ENCODE data around the gene RAET1G.

Gene RAET1G

DNA sequence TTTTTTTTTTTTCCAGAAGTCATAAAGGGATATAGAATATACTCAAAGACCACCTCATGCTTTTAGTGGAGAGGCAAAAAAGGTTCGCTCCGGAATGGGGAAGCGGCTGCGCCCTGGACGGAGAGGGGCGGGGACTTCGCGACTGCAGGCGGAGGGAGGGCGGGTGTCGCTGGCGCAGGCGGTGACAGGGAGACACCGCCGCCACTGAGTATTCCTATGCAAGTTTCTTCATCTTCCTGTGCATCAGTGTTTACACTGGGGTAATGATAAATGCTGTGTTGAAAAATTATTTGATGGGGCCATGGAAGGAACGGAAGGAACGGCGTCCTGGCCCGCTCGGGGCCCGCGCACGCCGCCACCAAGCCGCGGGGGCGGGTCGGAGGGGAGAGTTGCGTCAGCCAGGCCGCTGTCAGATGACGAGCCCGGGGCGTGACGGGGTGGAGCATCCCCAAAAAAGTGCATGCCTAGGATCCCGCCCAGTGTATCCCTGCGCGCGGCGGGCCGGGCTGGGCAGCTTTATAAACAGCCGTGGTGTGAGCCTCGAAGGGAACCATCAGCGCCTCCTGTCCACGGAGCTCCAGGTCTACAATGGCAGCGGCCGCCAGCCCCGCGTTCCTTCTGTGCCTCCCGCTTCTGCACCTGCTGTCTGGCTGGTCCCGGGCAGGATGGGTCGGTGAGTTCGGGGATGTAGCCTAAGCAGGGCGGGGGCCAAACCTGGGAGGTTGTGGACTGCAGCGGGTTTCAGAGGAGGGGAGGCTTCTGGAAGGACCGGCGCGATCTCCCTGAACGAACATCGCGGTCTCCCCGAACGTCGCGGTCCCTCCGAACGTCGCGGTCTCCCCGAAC lies 40.8 kb upstream of the RAET1G start, which contains the start of gene ULBP1:
Gene ULBP1 (plus strand): TSS at position 482 of the 846 bp plus-strand sequence. CDS start 107 bp downstream, at position 589.
- Histone ChIP-seq H3K4me2 (ENCODE audit: low read length) (peak within 1 kb of the TSS; percentile 61), H3K79me2 (ENCODE audit: control insufficient read depth, insufficient read depth, low read length, poor library complexity) (no peaks in the 10 kb centered on the region), H3K27me3 (ENCODE audit: insufficient read depth, low read length) (peaks cover 51% of the 10 kb centered on the region), H3K79me1 (ENCODE audit: low read length) (no peaks in the 10 kb centered on the region), H4K12ac (ENCODE audit: low read depth, low read length) (no peak within 1 kb of the TSS), H3K14ac (ENCODE audit: low read length) (no peak within 1 kb of the TSS), H3K23ac (ENCODE audit: low read length) (no peak within 1 kb of the TSS), H3K36me3 (ENCODE audit: control insufficient read depth in 1 of 2, insufficient read depth in 2 of 2, low read length in 2 of 2) (no peaks in the 10 kb centered on the region), H3K27ac (ENCODE audit: low read depth, low read length) (no peak within 1 kb of the TSS), H3K4ac (ENCODE audit: low read depth, low read length) (no peak within 1 kb of the TSS), H4K91ac (ENCODE audit: low read depth, low read length) (no peak within 1 kb of the TSS), H3K4me1 (ENCODE audit: control insufficient read depth in 1 of 2, insufficient read depth in 2 of 2, low read length in 2 of 2) (peaks cover 9 to 18% of the 10 kb centered on the region in 2 experiments), H2BK120ac (ENCODE audit: insufficient read depth, low read length, poor library complexity) (no peak within 1 kb of the TSS), H2BK12ac (ENCODE audit: low read length) (no peak within 1 kb of the TSS), H2AK5ac (ENCODE audit: low read length) (no peak within 1 kb of the TSS), H3K9me3 (ENCODE audit: insufficient read depth, low read depth, low read length) (peaks cover 9% of the 10 kb centered on the region), H2BK5ac (ENCODE audit: low read depth, low read length, poor library complexity) (no peak within 1 kb of the TSS), H4K8ac (ENCODE audit: low read depth, low read length) (no peak within 1 kb of the TSS), H3K4me3 (ENCODE audit: low read depth, low read length) (peak within 1 kb of the TSS; percentile 38), H3K9ac (ENCODE audit: low read length) (no peak within 1 kb of the TSS), H3K18ac (ENCODE audit: low read length) (no peak within 1 kb of the TSS), H2AFZ (ENCODE audit: insufficient read depth, low read length, poor library complexity) (peak within 1 kb of the TSS; percentile 50)
- WGBS (ENCODE audit: extremely low coverage, insufficient coverage, insufficient read length) = no CpG with 5 or more reads among the region's 69 CpGs
- DNase-seq = peak; percentile 15 to 54

GRCh38 chr6:149963212-149963461 lies 40.2 kb upstream of the RAET1G start:
- WGBS (ENCODE audit: extremely low coverage, insufficient coverage, insufficient read length) = no CpG with 5 or more reads among the region's 8 CpGs
- Histone ChIP-seq H2BK5ac (ENCODE audit: low read depth, low read length, poor library complexity) (no peak overlapping the region), H3K27ac (ENCODE audit: low read depth, low read length) (no peak overlapping the region), H4K12ac (ENCODE audit: low read depth, low read length) (no peak overlapping the region), H3K4me1 (ENCODE audit: control insufficient read depth in 1 of 2, insufficient read depth in 2 of 2, low read length in 2 of 2) (peaks cover 9 to 18% of the 10 kb centered on the region in 2 experiments), H4K8ac (ENCODE audit: low read depth, low read length) (no peak overlapping the region), H2BK120ac (ENCODE audit: insufficient read depth, low read length, poor library complexity) (no peak overlapping the region), H2AK5ac (ENCODE audit: low read length) (no peak overlapping the region), H2BK12ac (ENCODE audit: low read length) (no peak overlapping the region), H3K36me3 (ENCODE audit: control insufficient read depth in 1 of 2, insufficient read depth in 2 of 2, low read length in 2 of 2) (no peaks in the 10 kb centered on the region), H3K27me3 (ENCODE audit: insufficient read depth, low read length) (peaks cover 51% of the 10 kb centered on the region), H2AFZ (ENCODE audit: insufficient read depth, low read length, poor library complexity) (no peak overlapping the region), H3K14ac (ENCODE audit: low read length) (no peak overlapping the region), H3K4me3 (ENCODE audit: low read depth, low read length) (no peak overlapping the region), H3K9me3 (ENCODE audit: insufficient read depth, low read depth, low read length) (peaks cover 9% of the 10 kb centered on the region), H3K79me1 (ENCODE audit: low read length) (no peaks in the 10 kb centered on the region), H3K79me2 (ENCODE audit: control insufficient read depth, insufficient read depth, low read length, poor library complexity) (no peaks in the 10 kb centered on the region), H3K4me2 (ENCODE audit: low read length) (peak overlapping the region; percentile 61), H3K23ac (ENCODE audit: low read length) (no peak overlapping the region), H3K9ac (ENCODE audit: low read length) (no peak overlapping the region), H4K91ac (ENCODE audit: low read depth, low read length) (no peak overlapping the region), H3K18ac (ENCODE audit: low read length) (no peak overlapping the region), H3K4ac (ENCODE audit: low read depth, low read length) (no peak overlapping the region)
- DNase-seq = peak; percentile 76 to 89

DNA sequence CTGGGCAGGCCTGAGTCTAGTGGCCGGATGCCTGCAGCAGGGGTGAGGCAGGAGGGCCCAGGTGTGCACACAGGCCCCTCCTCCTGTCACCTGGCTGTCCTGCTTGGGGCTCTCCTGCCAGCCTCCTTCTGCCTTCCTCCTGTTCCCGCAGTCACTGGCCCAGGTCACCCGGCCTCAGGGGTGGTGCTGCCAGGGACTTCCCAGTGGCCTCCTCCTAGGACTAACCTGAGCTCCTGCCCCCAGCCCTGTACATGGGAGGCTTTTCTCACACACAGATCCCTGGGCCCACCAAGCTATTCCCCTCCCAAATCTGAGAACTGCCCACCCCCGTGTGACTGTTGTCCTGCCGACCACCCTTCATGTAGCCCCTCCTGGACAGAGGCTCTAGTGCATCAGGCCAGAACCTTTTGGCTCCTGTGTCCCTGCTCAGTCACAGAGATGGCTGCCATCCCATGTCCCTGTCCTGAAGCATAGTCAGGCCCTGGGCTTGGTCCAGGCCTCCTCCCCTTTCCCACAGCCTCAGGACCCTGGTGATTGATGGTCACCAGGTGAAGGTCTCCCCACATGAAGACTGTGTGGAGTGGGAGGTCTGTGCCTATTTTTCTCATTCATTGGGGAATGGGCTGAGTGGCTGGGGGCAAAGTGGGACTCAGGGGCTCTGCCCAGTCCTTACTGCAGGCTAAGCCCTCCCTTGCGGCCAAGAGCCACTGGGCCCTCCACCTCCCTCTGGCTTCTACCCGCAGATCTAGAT lies 39.7 kb upstream of the RAET1G start:
- Histone ChIP-seq H3K18ac (ENCODE audit: low read length) (no peak overlapping the region), H2BK12ac (ENCODE audit: low read length) (no peak overlapping the region), H3K4me2 (ENCODE audit: low read length) (no peak overlapping the region), H2BK5ac (ENCODE audit: low read depth, low read length, poor library complexity) (no peak overlapping the region), H2BK120ac (ENCODE audit: insufficient read depth, low read length, poor library complexity) (no peak overlapping the region), H3K9me3 (ENCODE audit: insufficient read depth, low read depth, low read length) (peaks cover 9% of the 10 kb centered on the region), H3K27ac (ENCODE audit: low read depth, low read length) (no peak overlapping the region), H2AFZ (ENCODE audit: insufficient read depth, low read length, poor library complexity) (no peak overlapping the region), H2AK5ac (ENCODE audit: low read length) (no peak overlapping the region), H3K27me3 (ENCODE audit: insufficient read depth, low read length) (peaks cover 51% of the 10 kb centered on the region), H4K8ac (ENCODE audit: low read depth, low read length) (no peak overlapping the region), H3K9ac (ENCODE audit: low read length) (no peak overlapping the region), H3K14ac (ENCODE audit: low read length) (no peak overlapping the region), H3K4me3 (ENCODE audit: low read depth, low read length) (no peak overlapping the region), H3K4me1 (ENCODE audit: control insufficient read depth in 1 of 2, insufficient read depth in 2 of 2, low read length in 2 of 2) (peaks cover 9 to 18% of the 10 kb centered on the region in 2 experiments), H3K36me3 (ENCODE audit: control insufficient read depth in 1 of 2, insufficient read depth in 2 of 2, low read length in 2 of 2) (no peaks in the 10 kb centered on the region), H3K23ac (ENCODE audit: low read length) (no peak overlapping the region), H4K12ac (ENCODE audit: low read depth, low read length) (no peak overlapping the region), H3K79me2 (ENCODE audit: control insufficient read depth, insufficient read depth, low read length, poor library complexity) (no peaks in the 10 kb centered on the region), H3K4ac (ENCODE audit: low read depth, low read length) (no peak overlapping the region), H3K79me1 (ENCODE audit: low read length) (no peaks in the 10 kb centered on the region), H4K91ac (ENCODE audit: low read depth, low read length) (no peak overlapping the region)
- no CpG with 5 or more reads among the region's 7 CpGs for WGBS (ENCODE audit: extremely low coverage, insufficient coverage, insufficient read length)
- DNase-seq = no peak

DNA sequence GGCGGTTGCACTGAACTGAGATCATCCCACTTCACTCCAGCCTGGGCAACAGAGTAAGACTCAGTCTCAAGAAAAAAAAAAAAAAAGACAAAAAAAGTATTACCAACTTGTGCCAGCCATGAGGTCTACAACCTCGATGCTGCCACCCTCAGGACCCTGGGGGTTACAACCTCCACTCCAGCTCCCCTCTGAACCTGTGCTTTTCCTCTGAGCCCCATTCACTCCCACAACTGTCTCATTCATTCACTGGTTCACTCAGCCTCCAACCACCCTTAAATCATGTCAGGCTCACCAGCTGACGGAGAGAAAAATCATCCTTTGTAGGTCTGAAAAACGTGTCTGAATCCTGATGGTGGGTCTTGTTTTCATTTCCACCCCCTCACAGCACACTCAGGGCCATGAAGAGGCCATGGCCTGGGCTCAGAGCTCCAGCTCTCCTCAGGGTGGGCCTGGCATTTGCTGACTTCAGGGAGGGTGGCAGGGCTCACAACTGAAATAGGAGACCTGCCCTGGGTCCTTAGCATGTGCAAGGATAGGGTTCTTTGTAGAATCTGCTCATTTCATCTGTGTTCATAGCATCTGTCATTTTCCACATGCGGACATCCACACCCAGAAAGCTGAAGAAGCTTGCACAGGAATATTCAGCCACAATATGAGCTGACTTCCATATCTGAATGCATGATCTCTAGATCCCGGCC lies 39.0 kb upstream of the RAET1G start:
- Histone ChIP-seq H3K18ac (ENCODE audit: low read length) (no peak overlapping the region), H3K79me2 (ENCODE audit: control insufficient read depth, insufficient read depth, low read length, poor library complexity) (no peaks in the 10 kb centered on the region), H2BK12ac (ENCODE audit: low read length) (no peak overlapping the region), H3K4me1 (ENCODE audit: control insufficient read depth in 1 of 2, insufficient read depth in 2 of 2, low read length in 2 of 2) (peaks cover 9 to 18% of the 10 kb centered on the region in 2 experiments), H4K91ac (ENCODE audit: low read depth, low read length) (no peak overlapping the region), H3K9me3 (ENCODE audit: insufficient read depth, low read depth, low read length) (peaks cover 9% of the 10 kb centered on the region), H2BK120ac (ENCODE audit: insufficient read depth, low read length, poor library complexity) (no peak overlapping the region), H3K4ac (ENCODE audit: low read depth, low read length) (no peak overlapping the region), H2BK5ac (ENCODE audit: low read depth, low read length, poor library complexity) (no peak overlapping the region), H3K36me3 (ENCODE audit: control insufficient read depth in 1 of 2, insufficient read depth in 2 of 2, low read length in 2 of 2) (no peaks in the 10 kb centered on the region), H4K8ac (ENCODE audit: low read depth, low read length) (no peak overlapping the region), H3K79me1 (ENCODE audit: low read length) (no peaks in the 10 kb centered on the region), H3K4me2 (ENCODE audit: low read length) (no peak overlapping the region), H2AK5ac (ENCODE audit: low read length) (no peak overlapping the region), H3K23ac (ENCODE audit: low read length) (no peak overlapping the region), H3K27me3 (ENCODE audit: insufficient read depth, low read length) (peaks cover 49% of the 10 kb centered on the region), H4K12ac (ENCODE audit: low read depth, low read length) (no peak overlapping the region), H3K9ac (ENCODE audit: low read length) (no peak overlapping the region), H2AFZ (ENCODE audit: insufficient read depth, low read length, poor library complexity) (no peak overlapping the region), H3K14ac (ENCODE audit: low read length) (no peak overlapping the region), H3K27ac (ENCODE audit: low read depth, low read length) (no peak overlapping the region), H3K4me3 (ENCODE audit: low read depth, low read length) (no peak overlapping the region)
- WGBS (ENCODE audit: extremely low coverage, insufficient coverage, insufficient read length) = no CpG with 5 or more reads among the region's 6 CpGs
- no peak for DNase-seq
